Common myeloid progenitor, CD34-positive (primary cell): ENCODE measurements around the gene SLC8A1.
A peak's percentile ranks its signal among the peaks of the same experiment; 100 is the strongest.

Source experiments
- CTCF ChIA-PET: fragments of 350-600 bp; sonication (Branson Sonifier 250); formaldehyde crosslinking; loops from one replicate; lab custom pipeline; 2021; ENCODE audit warnings: antibody characterized with exemption; lab: Charles Lee
- POLR2A ChIA-PET: fragments of 350-600 bp; sonication (Branson Sonifier 250); formaldehyde crosslinking; loops from one replicate; lab custom pipeline; 2021; ENCODE audit warnings: antibody characterized with exemption; lab: Charles Lee
- DNase-seq, 3 donors: peaks; one replicate each; pipeline versions ENCODE4 v3.0.0 to v3.0.0-alpha.2; 2013
- H3K27ac ChIP-seq, 2 experiments: 1 replicate in 1 of 2; 2 replicates in 1 of 2; pipeline ENCODE4 v1.7.0; 2013; ENCODE audit warnings: inconsistent platforms in 2 of 2, low read length in 2 of 2, mild to moderate bottlenecking in 2 of 2, low read depth in 1 of 2, moderate library complexity in 1 of 2; ENCODE audit not compliant: severe bottlenecking in 2 of 2, insufficient read depth in 1 of 2, poor library complexity in 1 of 2
- H3K27me3 ChIP-seq, 5 experiments: replicated peaks in 2 of 5; 1 replicate in 3 of 5; 2 replicates in 2 of 5; pipeline versions ENCODE4 v1.6.1 to v1.7.0; 2013; ENCODE audit warnings: low read length in 4 of 5, mild to moderate bottlenecking in 2 of 5, moderate library complexity in 2 of 5, inconsistent platforms in 1 of 5; ENCODE audit not compliant: insufficient read depth in 5 of 5, control insufficient read depth in 4 of 5
- H3K36me3 ChIP-seq, 4 experiments: 1 replicate in 2 of 4; 2 replicates in 2 of 4; pipeline versions ENCODE4 v1.6.1 to v1.7.0; 2013; ENCODE audit warnings: low read length in 3 of 4, control low read depth in 1 of 4, mild to moderate bottlenecking in 1 of 4; ENCODE audit not compliant: control insufficient read depth in 4 of 4, insufficient read depth in 4 of 4
- H3K4me1 ChIP-seq, 4 experiments: 1 replicate in 3 of 4; 2 replicates in 1 of 4; pipeline versions ENCODE4 v1.6.1 to v1.7.1; 2013; ENCODE audit warnings: low read length in 3 of 4, mild to moderate bottlenecking in 3 of 4, control low read depth in 1 of 4, inconsistent platforms in 1 of 4, moderate library complexity in 1 of 4; ENCODE audit not compliant: control insufficient read depth in 4 of 4, insufficient read depth in 4 of 4; ENCODE audit errors: control extremely low read depth in 1 of 4
- H3K4me3 ChIP-seq, 7 experiments: 1 replicate in 4 of 7; 2 replicates in 3 of 7; pipeline versions ENCODE4 v1.5.1 to v1.7.0; 2013; ENCODE audit warnings: mild to moderate bottlenecking in 7 of 7, low read length in 6 of 7, moderate library complexity in 6 of 7, inconsistent platforms in 2 of 7, low read depth in 2 of 7, control low read depth in 1 of 7; ENCODE audit not compliant: insufficient read depth in 4 of 7, control insufficient read depth in 1 of 7; ENCODE audit errors: extremely low read depth in 1 of 7
- H3K9me3 ChIP-seq, 5 experiments: 1 replicate in 4 of 5; 2 replicates in 1 of 5; pipeline versions ENCODE4 v1.6.1 to v1.7.1; 2013; ENCODE audit warnings: low read length in 4 of 5, mild to moderate bottlenecking in 2 of 5, inconsistent platforms in 1 of 5, low read depth in 1 of 5, moderate library complexity in 1 of 5; ENCODE audit not compliant: control insufficient read depth in 4 of 5, insufficient read depth in 2 of 5; ENCODE audit errors: control extremely low read depth in 1 of 5
- WGBS: methylation state at CpG from one replicate; pipeline ENCODE4 v1.1.5; 2013; ENCODE audit not compliant: insufficient coverage; 5-methylcytosine and 5-hydroxymethylcytosine counted together

The SLC8A1 gene

DNA sequence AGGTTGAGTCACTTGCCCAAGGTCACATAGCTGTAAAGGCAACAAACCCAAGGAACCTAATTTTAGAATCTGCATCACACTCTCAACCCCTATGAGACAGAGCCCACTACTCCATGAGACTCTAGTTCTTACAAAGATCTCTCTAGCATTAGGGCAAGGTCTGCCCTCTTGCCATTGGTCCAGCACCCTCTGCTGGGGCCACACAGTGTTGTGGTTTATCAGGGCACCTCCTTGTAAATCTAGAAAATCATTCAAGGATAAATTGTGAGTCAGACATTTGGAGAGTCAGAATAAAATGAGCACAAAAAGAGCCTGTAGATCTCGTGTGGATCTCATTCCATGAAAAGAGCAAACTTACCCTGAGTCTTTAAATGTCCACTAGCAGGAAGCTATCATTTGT lies 91.2 kb downstream of the SLC8A1 start:
- Histone ChIP-seq H3K4me1 (peaks cover 0 to 7% (median 2%) of the 10 kb centered on the region in 4 experiments), H3K9me3 (no peaks in the 10 kb centered on the region), H3K36me3 (no peaks in the 10 kb centered on the region), H3K27ac (no peak overlapping the region), H3K4me3 (no peak overlapping the region), H3K27me3 (no peaks in the 10 kb centered on the region)
- peak in 2 of 3 donors; percentile 6 to 15 for DNase-seq
- ChIA-PET CTCF (interaction anchor here (0.6 kb wide), 1 partner anchor 1302 kb away, joined by 3 read pairs; no protein-coding TSS in a partner anchor), POLR2A (no interaction called here)
- WGBS, result no CpG with 5 or more reads among the region's 1 CpG

DNA sequence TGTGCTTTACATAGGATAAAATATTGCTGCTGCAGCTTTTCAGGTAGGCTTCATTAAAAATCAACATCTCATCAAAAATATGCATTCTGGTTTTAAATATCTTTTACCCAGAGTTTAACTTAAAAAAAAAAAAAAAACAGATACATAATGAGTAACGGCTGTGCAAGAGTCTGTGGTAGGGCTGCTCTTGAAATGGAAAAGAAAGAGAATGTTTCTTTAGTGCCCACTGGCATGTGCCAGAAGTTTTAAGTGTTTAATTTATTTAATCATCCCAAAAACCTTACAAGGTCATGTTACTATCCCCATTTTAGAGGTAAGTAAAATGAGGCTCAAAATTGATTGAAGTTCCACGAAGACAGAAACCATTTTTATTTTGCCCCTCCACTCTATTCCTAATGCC lies 92.1 kb downstream of the SLC8A1 start:
- Histone ChIP-seq H3K27ac (no peak overlapping the region), H3K27me3 (no peaks in the 10 kb centered on the region), H3K4me1 (peaks cover 0 to 1% (median 0%) of the 10 kb centered on the region in 4 experiments), H3K4me3 (no peak overlapping the region), H3K9me3 (no peaks in the 10 kb centered on the region), H3K36me3 (no peaks in the 10 kb centered on the region)
- 100% methylated on average over 1 of the region's 2 CpGs for WGBS
- ChIA-PET POLR2A (no interaction called here), CTCF (no interaction called here)
- no peak for DNase-seq

DNA sequence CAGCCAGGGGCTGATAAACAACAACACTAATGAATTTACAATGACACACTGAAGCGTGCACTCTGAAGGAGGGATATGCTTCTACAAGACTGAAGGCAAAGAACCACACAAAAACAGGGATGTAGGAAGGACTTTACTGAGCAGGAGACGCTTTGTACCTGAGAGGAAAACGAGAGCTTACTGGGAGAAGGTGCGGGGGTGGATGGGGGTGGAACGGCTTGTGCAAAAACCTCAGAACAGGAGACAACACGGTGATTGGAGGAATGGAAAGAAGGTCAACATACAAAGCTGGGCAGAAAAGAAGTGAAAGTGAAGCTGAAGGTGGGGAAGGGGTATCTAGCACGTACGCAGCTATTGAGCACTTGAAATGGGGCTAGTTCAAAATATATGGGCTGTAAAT lies 93.1 kb downstream of the SLC8A1 start:
- ChIA-PET CTCF (no interaction called here), POLR2A (no interaction called here)
- 92% methylated on average over 5 of the region's 8 CpGs for WGBS

GRCh38 chr2:40357667-40358066 lies 94.2 kb downstream of the SLC8A1 start:
- DNase-seq, result no peak
- H3K27me3 ChIP-seq, result no peaks in the 10 kb centered on the region
- no peak overlapping the region for H3K27ac ChIP-seq
- H3K4me1 ChIP-seq, result no peaks in the 10 kb centered on the region
- H3K9me3 ChIP-seq, result no peaks in the 10 kb centered on the region
- H3K36me3 ChIP-seq, result no peaks in the 10 kb centered on the region
- POLR2A ChIA-PET, result no interaction called here
- H3K4me3 ChIP-seq, result no peak overlapping the region
- CTCF ChIA-PET, result no interaction called here
- WGBS, result 92% methylated on average over 2 of the region's 3 CpGs

More for the DNA sequence above, 93.1 kb downstream of the SLC8A1 start:
- no peaks in the 10 kb centered on the region for H3K27me3 ChIP-seq
- no peaks in the 10 kb centered on the region for H3K36me3 ChIP-seq
- H3K9me3 ChIP-seq, result no peaks in the 10 kb centered on the region
- no peak for DNase-seq
- H3K4me3 ChIP-seq, result no peak overlapping the region
- H3K27ac ChIP-seq, result no peak overlapping the region
- H3K4me1 ChIP-seq, result no peaks in the 10 kb centered on the region

DNA sequence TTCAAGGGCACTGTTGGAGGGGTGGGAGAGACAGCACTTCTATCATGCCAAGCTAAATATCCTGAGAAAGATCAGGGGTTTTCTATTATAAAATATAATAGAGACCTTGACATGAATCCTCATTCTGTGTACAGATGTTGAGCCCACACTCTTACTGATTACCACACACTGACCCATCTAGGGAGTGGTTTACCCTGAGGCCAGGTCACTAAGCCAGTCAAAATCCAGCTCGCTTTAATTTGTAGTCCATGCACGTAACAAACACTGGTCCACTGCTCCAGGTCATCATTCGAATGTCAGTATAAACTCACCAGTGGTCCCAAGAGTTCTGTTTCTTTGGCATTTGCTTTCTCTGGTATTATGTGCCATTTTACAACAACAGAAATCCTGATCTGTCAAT lies 96.4 kb downstream of the SLC8A1 start:
- 100% methylated on average over 3 of the region's 3 CpGs for WGBS
- H3K4me3 ChIP-seq, result no peak overlapping the region
- ChIA-PET CTCF (no interaction called here), POLR2A (no interaction called here)
- no peaks in the 10 kb centered on the region for H3K27me3 ChIP-seq
- DNase-seq, result no peak
- no peak overlapping the region for H3K27ac ChIP-seq
- H3K9me3 ChIP-seq, result no peaks in the 10 kb centered on the region
- no peaks in the 10 kb centered on the region for H3K36me3 ChIP-seq
- no peaks in the 10 kb centered on the region for H3K4me1 ChIP-seq

- DNase-seq, result no peak
- 100% methylated on average over 3 of the region's 5 CpGs for WGBS
- no peaks in the 10 kb centered on the region for H3K4me1 ChIP-seq
- H3K4me3 ChIP-seq, result no peak overlapping the region
- no peaks in the 10 kb centered on the region for H3K27me3 ChIP-seq
- POLR2A ChIA-PET, result no interaction called here
- H3K36me3 ChIP-seq, result no peaks in the 10 kb centered on the region
- CTCF ChIA-PET, result no interaction called here
- no peak overlapping the region for H3K27ac ChIP-seq
- no peaks in the 10 kb centered on the region for H3K9me3 ChIP-seq
Measured at GRCh38 chr2:40353231-40353630, 98.7 kb downstream of the SLC8A1 start.

DNA sequence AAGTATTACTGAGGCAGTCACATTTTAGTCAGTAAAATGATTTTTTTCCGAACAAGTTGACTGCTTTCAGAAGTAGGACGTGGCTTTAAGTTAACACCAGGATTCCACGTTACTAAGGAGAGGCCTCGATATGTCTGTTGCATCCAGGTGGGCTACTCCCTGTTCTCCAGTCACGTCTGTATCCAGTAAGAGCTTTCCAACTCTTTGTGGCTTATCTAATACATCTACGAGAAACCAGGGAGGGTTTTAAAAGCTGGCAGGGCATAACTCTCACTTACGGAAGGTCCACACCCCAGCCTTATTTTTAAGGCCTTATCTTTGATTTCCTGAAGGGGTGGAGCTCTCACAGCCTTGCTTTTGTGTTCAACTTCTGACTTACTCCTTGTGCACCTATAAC lies 99.2 kb downstream of the SLC8A1 start:
- over 99% methylated on average over 7 of the region's 7 CpGs for WGBS
- POLR2A ChIA-PET, result no interaction called here

More for the DNA sequence above, 99.2 kb downstream of the SLC8A1 start:
- Histone ChIP-seq H3K4me1 (no peaks in the 10 kb centered on the region), H3K27me3 (no peaks in the 10 kb centered on the region), H3K27ac (no peak overlapping the region), H3K4me3 (no peak overlapping the region), H3K36me3 (no peaks in the 10 kb centered on the region), H3K9me3 (no peaks in the 10 kb centered on the region)
- no peak for DNase-seq
- CTCF ChIA-PET, result no interaction called here
